ENCODE measurements around the gene SMAD6.

Gene SMAD6

GRCh38 chr15:66706840-66707239 lies 4.8 kb downstream of the SMAD6 start:
- Histone ChIP-seq H3K27me3 (peaks cover 50% of the 10 kb centered on the region), H3K4me1 (peaks cover 22% of the 10 kb centered on the region), H3K4me3 (no peak overlapping the region), H3K9me3 (no peaks in the 10 kb centered on the region), H3K4me2 (no peak overlapping the region), H3K9ac (no peak overlapping the region), H4K20me1 (peaks cover 41% of the 10 kb centered on the region), H3K36me3 (no peaks in the 10 kb centered on the region), H3K27ac (no peak overlapping the region)
- TF ChIP-seq Cebpa-rat (IDR thresholded peaks at IDR 0.05): no peak

GRCh38 chr15:66707310-66708082 lies 5.5 kb downstream of the SMAD6 start:
- no peak for TF ChIP-seq Cebpa-rat (IDR thresholded peaks at IDR 0.05)
- Histone ChIP-seq H3K9me3 (no peaks in the 10 kb centered on the region), H3K27ac (no peak overlapping the region), H4K20me1 (peaks cover 40% of the 10 kb centered on the region), H3K36me3 (no peaks in the 10 kb centered on the region), H3K4me2 (no peak overlapping the region), H3K27me3 (peaks cover 45% of the 10 kb centered on the region), H3K4me1 (peaks cover 19% of the 10 kb centered on the region), H3K4me3 (no peak overlapping the region), H3K9ac (no peak overlapping the region)

GRCh38 chr15:66708389-66708788 lies 6.4 kb downstream of the SMAD6 start:
- Histone ChIP-seq H3K4me2 (no peak overlapping the region), H3K36me3 (no peaks in the 10 kb centered on the region), H3K9me3 (no peaks in the 10 kb centered on the region), H3K27me3 (peaks cover 36% of the 10 kb centered on the region), H3K4me3 (no peak overlapping the region), H3K27ac (no peak overlapping the region), H3K4me1 (peaks cover 14% of the 10 kb centered on the region), H3K9ac (no peak overlapping the region), H4K20me1 (peaks cover 31% of the 10 kb centered on the region)
- TF ChIP-seq Cebpa-rat (IDR thresholded peaks at IDR 0.05): no peak

DNA sequence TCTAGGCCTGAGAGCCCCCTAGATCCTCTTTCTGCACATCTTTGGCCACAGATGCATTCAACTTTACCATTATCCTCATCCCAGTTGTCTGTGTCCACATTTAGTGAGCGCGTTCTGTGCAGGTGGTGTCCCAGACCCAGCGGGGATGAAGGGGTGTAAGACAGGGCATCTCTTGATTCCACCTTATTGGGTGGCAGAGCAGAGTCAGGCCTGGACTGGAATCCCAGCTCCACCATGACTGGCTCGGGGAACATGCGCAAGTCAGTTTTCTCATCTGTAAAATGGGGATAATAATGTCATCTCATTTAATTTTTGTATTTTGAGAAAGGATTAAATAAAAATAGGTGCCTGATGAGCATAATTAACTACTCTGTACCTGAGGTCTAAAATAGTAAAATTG lies 7.8 kb downstream of the SMAD6 start:
- H3K36me3 ChIP-seq: no peaks in the 10 kb centered on the region
- no peak overlapping the region for H3K9ac ChIP-seq
- peaks cover 19% of the 10 kb centered on the region for H3K4me1 ChIP-seq
- peaks cover 21% of the 10 kb centered on the region for H3K27me3 ChIP-seq
- no peak overlapping the region for H3K27ac ChIP-seq
- H4K20me1 ChIP-seq: peaks cover 16% of the 10 kb centered on the region
- H3K9me3 ChIP-seq: no peaks in the 10 kb centered on the region
- no peak overlapping the region for H3K4me3 ChIP-seq
- TF ChIP-seq Cebpa-rat (IDR thresholded peaks at IDR 0.05): no peak
- H3K4me2 ChIP-seq: no peak overlapping the region

DNA sequence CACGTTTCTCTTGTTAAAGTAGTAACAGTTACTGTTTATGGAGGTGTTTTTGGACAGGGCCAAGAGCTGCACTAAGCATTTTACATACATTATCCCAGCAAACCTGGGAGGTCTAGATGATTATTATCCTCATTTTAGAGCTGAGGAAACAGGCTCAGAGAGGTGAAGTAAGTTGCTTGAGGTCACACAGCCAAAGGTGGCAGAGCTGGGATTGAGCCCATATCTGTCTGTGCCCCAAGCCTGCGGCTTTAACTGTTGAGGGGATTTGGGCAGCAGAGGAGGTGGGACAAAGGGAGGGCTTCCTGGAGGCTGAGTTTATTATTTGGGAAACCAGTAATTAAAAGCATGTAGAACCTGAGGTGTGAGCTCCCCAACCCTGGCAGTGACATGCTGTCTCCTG lies 9.2 kb downstream of the SMAD6 start:
- Histone ChIP-seq H3K4me1 (peaks cover 32% of the 10 kb centered on the region), H3K9me3 (no peaks in the 10 kb centered on the region), H3K4me3 (no peak overlapping the region), H4K20me1 (peaks cover 2% of the 10 kb centered on the region; the same call in 1 of the 2 replicates), H3K36me3 (no peaks in the 10 kb centered on the region), H3K27ac (no peak overlapping the region), H3K9ac (no peak overlapping the region), H3K27me3 (peaks cover 7% of the 10 kb centered on the region), H3K4me2 (no peak overlapping the region)
- TF ChIP-seq Cebpa-rat (IDR thresholded peaks at IDR 0.05): no peak

DNA sequence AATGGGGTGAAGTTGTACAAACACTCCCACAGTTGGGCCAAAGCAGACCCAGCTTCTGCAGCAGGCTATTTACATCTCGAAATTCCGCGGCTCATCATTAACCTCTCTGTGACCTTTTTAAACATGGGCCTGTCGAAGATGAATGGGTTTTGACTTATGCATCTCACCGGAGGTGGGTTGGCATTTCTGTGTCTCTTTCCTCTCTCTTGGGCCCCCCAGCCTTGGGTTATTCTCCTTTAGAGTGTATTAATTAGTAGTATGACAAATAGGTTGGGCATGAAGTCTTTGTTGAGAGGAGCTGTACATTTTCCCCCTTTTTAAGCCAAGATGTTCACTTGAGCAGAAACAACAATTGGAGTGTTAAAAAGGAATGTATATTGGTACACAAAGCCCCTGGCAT lies 9.8 kb downstream of the SMAD6 start:
- no peak overlapping the region for H3K4me2 ChIP-seq
- no peaks in the 10 kb centered on the region for H4K20me1 ChIP-seq
- H3K9me3 ChIP-seq: no peaks in the 10 kb centered on the region
- no peak overlapping the region for H3K9ac ChIP-seq
- peaks cover 38% of the 10 kb centered on the region for H3K4me1 ChIP-seq
- no peak for TF ChIP-seq Cebpa-rat (IDR thresholded peaks at IDR 0.05)
- no peak overlapping the region for H3K27ac ChIP-seq
- no peaks in the 10 kb centered on the region for H3K36me3 ChIP-seq
- H3K4me3 ChIP-seq: no peak overlapping the region
- H3K27me3 ChIP-seq: peaks cover 1% of the 10 kb centered on the region

DNA sequence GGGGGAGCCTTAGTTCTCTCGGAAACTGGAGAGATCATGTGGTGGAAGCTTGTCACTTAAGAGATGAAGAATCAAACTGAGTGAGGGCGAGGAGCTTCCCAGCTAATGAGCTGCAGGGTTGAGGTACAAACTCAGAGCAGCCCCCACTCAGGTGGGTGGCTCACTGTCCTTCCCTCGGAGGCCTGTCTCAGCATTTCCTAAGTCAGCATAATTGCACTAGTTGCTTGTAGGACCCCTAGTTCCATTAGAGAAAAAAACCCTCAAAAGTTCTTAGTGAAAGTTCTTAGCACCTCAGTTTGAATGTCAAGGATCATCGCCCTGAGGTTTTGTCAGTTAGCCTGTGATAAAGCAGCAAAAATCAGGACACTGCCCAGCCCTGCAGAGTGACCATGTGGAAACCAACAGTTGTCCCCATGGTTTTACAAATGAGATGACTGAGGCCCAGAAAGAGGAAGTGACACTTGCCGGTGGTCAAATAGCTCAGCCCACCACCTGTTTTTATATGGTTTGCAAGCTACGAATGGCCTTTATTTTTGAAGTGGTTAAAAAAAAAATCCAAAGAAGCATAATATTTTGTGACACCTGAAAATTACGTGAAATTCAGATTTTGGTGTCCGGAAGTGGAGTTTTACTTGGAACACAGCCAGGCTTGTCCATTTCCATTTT lies 11.9 kb downstream of the SMAD6 start:
- H3K9me3 ChIP-seq: no peaks in the 10 kb centered on the region
- TF ChIP-seq Cebpa-rat (IDR thresholded peaks at IDR 0.05): no peak
- H3K4me3 ChIP-seq: no peak overlapping the region
- H3K27ac ChIP-seq: no peak overlapping the region
- no peak overlapping the region for H3K9ac ChIP-seq
- H3K4me1 ChIP-seq: peaks cover 40% of the 10 kb centered on the region
- peak overlapping the region; percentile 51 for H3K4me2 ChIP-seq
- H3K36me3 ChIP-seq: no peaks in the 10 kb centered on the region
- H3K27me3 ChIP-seq: no peaks in the 10 kb centered on the region
- H4K20me1 ChIP-seq: no peaks in the 10 kb centered on the region

- H3K9me3 ChIP-seq: no peaks in the 10 kb centered on the region
- no peak for TF ChIP-seq Cebpa-rat (IDR thresholded peaks at IDR 0.05)
- H3K4me1 ChIP-seq: peaks cover 40% of the 10 kb centered on the region
- no peak overlapping the region for H3K4me3 ChIP-seq
- no peak overlapping the region for H3K9ac ChIP-seq
- no peaks in the 10 kb centered on the region for H3K36me3 ChIP-seq
- H3K27ac ChIP-seq: no peak overlapping the region
- H3K27me3 ChIP-seq: no peaks in the 10 kb centered on the region
- peak overlapping the region; percentile 51 for H3K4me2 ChIP-seq
- no peaks in the 10 kb centered on the region for H4K20me1 ChIP-seq
Measured at GRCh38 chr15:66714543-66714981, 12.5 kb downstream of the SMAD6 start.

- Histone ChIP-seq H3K4me1 (peaks cover 40% of the 10 kb centered on the region), H4K20me1 (no peaks in the 10 kb centered on the region), H3K36me3 (no peaks in the 10 kb centered on the region)
Measured at GRCh38 chr15:66715181-66715624, 13.2 kb downstream of the SMAD6 start.

More at GRCh38 chr15:66715181-66715624, 13.2 kb downstream of the SMAD6 start:
- Histone ChIP-seq H3K4me2 (peak overlapping the region; percentile 47), H3K27ac (no peak overlapping the region), H3K9me3 (no peaks in the 10 kb centered on the region), H3K27me3 (no peaks in the 10 kb centered on the region), H3K9ac (no peak overlapping the region), H3K4me3 (no peak overlapping the region)
- TF ChIP-seq Cebpa-rat (IDR thresholded peaks at IDR 0.05): no peak
